ENCODE data around the gene FRAS1. TPM values are rescaled to one million over a fixed set of nuclear protein-coding genes. Genes with fewer than 3 reads are reported as not detected.

The FRAS1 gene
- total and polyA plus RNA-seq, 9 of the 15 experiments (the other 6 are each of a cell fraction or from before 2014, with no cell fraction given) = under 0.01 to 0.11 (median 0.04) TPM; not detected in 2

GRCh38 chr4:78584863-78585547 is 527.9 kb downstream of the FRAS1 start (continued):
- TF ChIP-seq AFF4 (CRISPR knock-in tag; IDR thresholded peaks at IDR 0.05) = no peak
- TF ChIP-seq, protein P1, sequence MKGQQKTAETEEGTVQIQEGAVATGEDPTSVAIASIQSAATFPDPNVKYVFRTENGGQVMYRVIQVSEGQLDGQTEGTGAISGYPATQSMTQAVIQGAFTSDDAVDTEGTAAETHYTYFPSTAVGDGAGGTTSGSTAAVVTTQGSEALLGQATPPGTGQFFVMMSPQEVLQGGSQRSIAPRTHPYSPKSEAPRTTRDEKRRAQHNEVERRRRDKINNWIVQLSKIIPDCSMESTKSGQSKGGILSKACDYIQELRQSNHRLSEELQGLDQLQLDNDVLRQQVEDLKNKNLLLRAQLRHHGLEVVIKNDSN (CRISPR knock-in tag; IDR thresholded peaks at IDR 0.05) = no peak
- no peak for TF ChIP-seq POLR2AphosphoS2 (IDR thresholded peaks at IDR 0.05; ENCODE audit: low read length)
- TF ChIP-seq STAT5B (CRISPR knock-in tag; IDR thresholded peaks at IDR 0.05) = no peak
- no peak for TF ChIP-seq CTCFL (IDR thresholded peaks at IDR 0.05; ENCODE audit: borderline replicate concordance, insufficient read depth, low read depth, low read length, poor library complexity, severe bottlenecking)
- TF ChIP-seq ZNF655 (CRISPR knock-in tag; IDR thresholded peaks at IDR 0.05) = no peak
- no peak for TF ChIP-seq KDM2B (CRISPR knock-in tag; IDR thresholded peaks at IDR 0.05)
- TF ChIP-seq STAG1 (CRISPR knock-in tag; IDR thresholded peaks at IDR 0.05; ENCODE audit: borderline replicate concordance) = no peak
- no peak for TF ChIP-seq ATF7 (IDR thresholded peaks at IDR 0.05)
- TF ChIP-seq CEBPG (CRISPR knock-in tag; IDR thresholded peaks at IDR 0.05) = no peak
- TF ChIP-seq CEBPG (tag; conservative IDR thresholded peaks at IDR 0.05 in 1 of 2, IDR thresholded peaks at IDR 0.05 in 1 of 2) = no peak
- TF ChIP-seq E2F6 (IDR thresholded peaks at IDR 0.05; ENCODE audit: borderline replicate concordance in 1 of 2, extremely low read depth in 1 of 2, insufficient read depth in 1 of 2, insufficient read length in 1 of 2, low read depth in 1 of 2, low read length in 1 of 2, poor library complexity in 1 of 2, severe bottlenecking in 1 of 2) = no peak
- no peak for TF ChIP-seq MCM3 (IDR thresholded peaks at IDR 0.05)
- TF ChIP-seq RBM39 (optimal IDR thresholded peaks at IDR 0.05; ENCODE audit: low read depth, low read length) = no peak
- TF ChIP-seq NR3C1 (CRISPR knock-in tag; IDR thresholded peaks at IDR 0.05) = no peak
- no peak for TF ChIP-seq CCNT2 (IDR thresholded peaks at IDR 0.05; ENCODE audit: borderline replicate concordance, extremely low read depth, insufficient read length, low read depth, low read length)
- no peak for TF ChIP-seq ZNF785 (CRISPR knock-in tag; IDR thresholded peaks at IDR 0.05)
- TF ChIP-seq XRCC5 (IDR thresholded peaks at IDR 0.05; ENCODE audit: low read depth, low read length) = no peak
